ENCODE measurements around the gene ACRBP. TPM values are rescaled to one million over a fixed set of nuclear protein-coding genes. Genes with fewer than 3 reads are reported as not detected.

Gene ACRBP
- total RNA-seq, 1 donor from 2014 or later, result 7.1 TPM

- Mint-ChIP-seq H3K27ac (no peak overlapping the region), H3K4me1 (ENCODE audit: unreplicated experiment) (no peaks in the 10 kb centered on the region)
- no peak for TF ChIP-seq CTCF (conservative IDR thresholded peaks at IDR 0.05)
Measured at GRCh38 chr12:6626654-6627283, 20.5 kb downstream of the ACRBP start.

GRCh38 chr12:6620885-6621274 is 26.4 kb downstream of the ACRBP start:
- H3K4me1 Mint-ChIP-seq (ENCODE audit: unreplicated experiment), result no peaks in the 10 kb centered on the region
- H3K4me3 Mint-ChIP-seq, result no peak overlapping the region
- TF ChIP-seq CTCF (conservative IDR thresholded peaks at IDR 0.05), result no peak
- no peaks in the 10 kb centered on the region for H3K36me3 Mint-ChIP-seq
- no peak overlapping the region for H3K27ac Mint-ChIP-seq
- peaks cover 26% of the 10 kb centered on the region for H3K27me3 Mint-ChIP-seq
- H3K9me3 Mint-ChIP-seq, result no peaks in the 10 kb centered on the region
- DNase-seq (ENCODE audit: extremely low spot score, unreplicated experiment), result no peak

More at GRCh38 chr12:6626654-6627283, 20.5 kb downstream of the ACRBP start:
- H3K9me3 Mint-ChIP-seq, result no peaks in the 10 kb centered on the region
- H3K36me3 Mint-ChIP-seq, result no peaks in the 10 kb centered on the region
- no peak for DNase-seq (ENCODE audit: extremely low spot score, unreplicated experiment)
- no peaks in the 10 kb centered on the region for H3K27me3 Mint-ChIP-seq
- no peak overlapping the region for H3K4me3 Mint-ChIP-seq

GRCh38 chr12:6620137-6620884 is 26.9 kb downstream of the ACRBP start:
- DNase-seq (ENCODE audit: extremely low spot score, unreplicated experiment), result no peak
- Mint-ChIP-seq H3K27ac (no peak overlapping the region), H3K36me3 (no peaks in the 10 kb centered on the region), H3K4me1 (ENCODE audit: unreplicated experiment) (no peaks in the 10 kb centered on the region), H3K27me3 (peaks cover 26% of the 10 kb centered on the region), H3K4me3 (no peak overlapping the region), H3K9me3 (no peaks in the 10 kb centered on the region)
- TF ChIP-seq CTCF (conservative IDR thresholded peaks at IDR 0.05), result peak; percentile 73

GRCh38 chr12:6618483-6619225 is 28.6 kb downstream of the ACRBP start:
- H3K36me3 Mint-ChIP-seq, result no peaks in the 10 kb centered on the region
- peak overlapping the region; percentile 4 for H3K27ac Mint-ChIP-seq
- peaks cover 26% of the 10 kb centered on the region for H3K27me3 Mint-ChIP-seq
- no peak for DNase-seq (ENCODE audit: extremely low spot score, unreplicated experiment)
- H3K4me3 Mint-ChIP-seq, result no peak overlapping the region
- no peaks in the 10 kb centered on the region for H3K9me3 Mint-ChIP-seq
- peaks cover 10% of the 10 kb centered on the region for H3K4me1 Mint-ChIP-seq (ENCODE audit: unreplicated experiment)
- no peak for TF ChIP-seq CTCF (conservative IDR thresholded peaks at IDR 0.05)

GRCh38 chr12:6615802-6616201 is 31.4 kb downstream of the ACRBP start:
- Mint-ChIP-seq H3K27ac (peak overlapping the region; percentile 53), H3K27me3 (peaks cover 21% of the 10 kb centered on the region), H3K4me3 (no peak overlapping the region), H3K36me3 (no peaks in the 10 kb centered on the region), H3K9me3 (no peaks in the 10 kb centered on the region), H3K4me1 (ENCODE audit: unreplicated experiment) (peaks cover 25% of the 10 kb centered on the region)
- no peak for DNase-seq (ENCODE audit: extremely low spot score, unreplicated experiment)
- no peak for TF ChIP-seq CTCF (conservative IDR thresholded peaks at IDR 0.05)

Data from type B pancreatic cell (in vitro differentiated cells).